HG03469 (cell line): Measurements from ENCODE around the gene DENND5A.
"Not testable (repeated sequence)": the region's sequence is repeated elsewhere in the genome, so short reads cannot be mapped to it uniquely, and the experiment has no call there.

ENCODE experiments used
- ATAC-seq: cut with Tn5 transposase; IDR thresholded peaks from one replicate; pipeline ENCODE4 v1.9.1; 2021; ENCODE audit warnings: mild to moderate bottlenecking, moderate library complexity, moderate number of reproducible peaks; ENCODE audit not compliant: unreplicated experiment

DENND5A gene

DNA sequence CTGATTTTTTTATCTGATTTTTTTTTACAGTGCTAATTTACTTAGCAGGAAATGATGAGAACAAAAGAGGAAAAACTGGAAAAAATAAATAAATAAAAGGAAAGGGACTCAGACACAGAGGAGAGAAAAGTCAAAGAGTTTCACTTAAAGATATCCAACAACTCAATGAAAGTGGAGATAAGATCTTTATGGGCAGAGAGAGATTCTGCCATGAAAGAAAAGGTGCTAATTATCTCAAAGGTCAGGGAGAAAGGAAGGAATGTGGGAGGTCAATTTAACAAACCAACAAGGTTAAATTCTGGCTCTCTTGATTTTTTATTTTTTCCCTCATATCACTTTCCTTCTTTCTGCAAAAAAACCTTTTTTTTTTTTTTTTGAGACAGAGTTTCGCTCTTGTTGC lies 86.0 kb downstream of the DENND5A start:
- no peak for ATAC-seq

DNA sequence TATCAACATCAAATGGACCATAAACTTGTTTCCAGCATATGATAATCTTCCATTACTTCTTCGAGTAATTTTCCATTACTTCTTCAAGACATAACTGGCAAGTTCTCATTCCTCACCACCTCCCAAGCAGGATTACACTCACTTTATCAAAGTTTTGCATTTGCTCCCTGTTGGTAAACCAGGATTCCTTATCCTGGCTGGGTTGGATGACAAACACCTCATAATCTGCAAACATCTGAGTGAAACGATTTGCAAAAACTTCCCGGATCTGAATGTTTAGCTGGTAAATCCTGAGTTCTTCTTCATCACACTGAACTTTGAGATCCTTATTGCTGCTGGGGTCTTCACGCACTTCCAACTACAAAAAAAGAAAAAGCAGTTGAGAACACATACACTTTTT lies 86.4 kb downstream of the DENND5A start:
- no peak for ATAC-seq

GRCh38 chr11:9177438-9178091 lies 87.6 kb downstream of the DENND5A start:
- ATAC-seq = no peak

DNA sequence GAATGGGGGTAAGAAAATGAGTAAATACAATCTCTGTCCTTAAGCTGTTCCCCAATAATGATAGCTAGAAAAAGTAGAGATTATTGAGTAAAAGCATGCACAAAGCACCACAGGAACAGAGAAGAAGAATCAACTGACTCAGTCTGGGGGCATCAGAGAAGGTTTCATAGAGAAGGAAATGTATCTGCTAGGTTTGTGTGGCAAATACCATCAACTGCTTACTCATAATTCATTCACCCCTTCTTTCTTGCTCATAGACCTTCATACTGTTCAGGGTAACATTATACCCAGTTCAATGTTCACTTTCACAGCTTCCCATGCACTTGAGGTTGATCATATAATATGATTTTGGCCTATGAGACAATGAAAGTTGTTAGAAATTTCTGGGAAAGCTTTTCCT lies 88.6 kb downstream of the DENND5A start:
- no peak for ATAC-seq

GRCh38 chr11:9176136-9176535 lies 89.0 kb downstream of the DENND5A start:
- no peak for ATAC-seq

GRCh38 chr11:9172389-9172788 lies 92.8 kb downstream of the DENND5A start:
- no peak for ATAC-seq

- no peak for ATAC-seq
Observed at GRCh38 chr11:9170450-9170849, 94.7 kb downstream of the DENND5A start.

GRCh38 chr11:9169595-9170295 lies 95.4 kb downstream of the DENND5A start:
- no peak for ATAC-seq

- ATAC-seq = not testable (repeated sequence)
Observed at GRCh38 chr11:9161991-9162390, 103.2 kb downstream of the DENND5A start.

DNA sequence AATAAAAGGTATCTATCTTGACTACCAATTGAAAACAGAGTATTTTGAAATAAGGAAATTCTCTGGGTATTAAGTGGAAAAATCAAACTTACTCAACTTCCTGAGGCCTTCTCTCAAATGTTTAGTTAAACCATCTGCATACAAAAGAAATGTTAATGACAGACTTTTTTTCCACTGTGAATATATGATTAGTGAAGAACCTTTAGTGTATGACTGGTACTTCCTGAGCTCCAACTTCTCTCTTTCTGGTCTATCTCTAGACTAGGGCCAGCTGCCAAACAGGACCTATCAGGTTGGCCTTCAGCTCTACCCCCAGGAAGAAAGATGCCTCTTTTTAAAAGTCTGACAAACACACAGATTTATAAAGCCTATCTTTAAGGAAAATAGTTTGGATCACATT lies 105.0 kb downstream of the DENND5A start:
- no peak for ATAC-seq

DNA sequence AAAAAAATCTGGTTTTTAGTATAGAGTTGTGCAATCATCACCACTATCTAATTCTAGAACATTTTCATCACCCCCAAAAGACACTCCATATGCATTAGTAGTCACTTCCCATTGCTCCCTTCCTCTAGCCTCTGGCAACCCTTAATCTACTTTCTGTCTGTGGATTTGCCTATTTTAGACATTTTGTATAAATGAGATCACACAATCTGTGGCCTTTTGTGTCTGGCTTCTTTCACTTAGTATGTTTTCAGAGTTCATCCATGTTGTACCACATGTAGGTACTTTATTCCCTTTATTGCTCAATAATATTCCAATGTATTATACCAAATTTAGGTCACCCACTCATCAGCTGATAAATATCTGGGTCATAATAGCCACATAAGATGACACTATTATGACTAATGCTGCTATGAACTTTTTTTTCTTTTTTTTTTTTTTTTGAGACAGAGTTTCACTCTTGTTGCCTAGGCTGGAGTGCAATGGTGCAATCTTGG lies 106.2 kb downstream of the DENND5A start:
- no peak for ATAC-seq

DNA sequence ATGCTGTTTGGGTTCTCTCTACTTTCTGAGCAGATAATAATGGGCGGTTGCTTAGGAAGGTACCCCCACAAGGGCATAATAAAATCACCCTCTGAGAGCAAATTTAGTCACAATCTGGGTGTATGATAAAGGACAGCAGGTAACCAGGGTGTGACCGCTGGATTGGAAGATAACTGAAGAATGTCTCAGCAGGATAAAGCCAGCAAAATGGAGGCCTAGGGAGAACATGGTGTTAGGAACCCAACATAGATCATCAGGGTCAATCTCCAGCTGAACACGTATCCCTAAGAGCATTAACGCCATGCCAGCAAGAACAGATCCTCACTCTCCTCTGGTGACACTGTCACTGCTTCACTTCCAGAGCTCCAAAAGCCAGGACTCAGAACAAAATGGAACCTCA lies 109.2 kb downstream of the DENND5A start:
- no peak for ATAC-seq

DNA sequence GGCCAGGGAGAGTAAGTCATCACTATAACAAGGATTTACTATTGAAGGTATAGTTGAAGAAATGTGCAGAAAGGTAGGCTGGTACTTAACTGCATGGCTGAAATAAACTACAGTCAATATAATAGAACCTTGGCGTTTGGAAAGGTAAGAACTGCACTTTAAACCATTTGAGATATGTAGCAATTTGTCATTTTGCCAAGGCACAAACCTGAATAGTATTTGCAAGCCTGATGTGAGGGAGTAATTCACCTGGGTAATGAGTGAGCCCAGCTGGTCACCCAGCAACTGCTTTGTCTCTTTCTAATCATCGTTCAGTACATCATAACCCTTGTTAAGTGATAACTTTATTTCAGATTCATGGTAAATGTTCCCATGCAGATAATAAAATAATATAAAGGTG lies 111.5 kb downstream of the DENND5A start:
- ATAC-seq = no peak

GRCh38 chr11:9151631-9152030 lies 113.5 kb downstream of the DENND5A start:
- no peak for ATAC-seq

GRCh38 chr11:9150926-9151325 lies 114.2 kb downstream of the DENND5A start:
- ATAC-seq = no peak

DNA sequence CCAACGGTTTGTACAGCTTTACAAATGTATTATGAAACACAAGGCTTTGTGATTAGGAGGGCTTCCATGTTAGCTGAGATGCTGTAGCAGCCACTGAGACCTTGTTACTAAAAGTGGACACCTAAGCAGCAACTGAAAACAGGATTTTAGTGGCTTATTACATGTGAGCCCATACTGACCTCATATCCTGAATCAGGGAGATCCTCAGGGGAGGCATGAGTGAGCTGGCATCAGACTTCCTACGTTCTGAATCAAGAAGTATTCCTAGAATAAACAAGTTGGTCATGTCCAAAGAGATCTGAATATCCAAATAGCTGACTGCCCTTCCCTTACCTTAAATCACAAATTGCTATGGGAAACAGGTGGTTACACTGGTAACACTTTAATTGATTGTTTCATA lies 114.6 kb downstream of the DENND5A start:
- ATAC-seq = no peak

GRCh38 chr11:9148727-9149126 lies 116.4 kb downstream of the DENND5A start:
- no peak for ATAC-seq

DNA sequence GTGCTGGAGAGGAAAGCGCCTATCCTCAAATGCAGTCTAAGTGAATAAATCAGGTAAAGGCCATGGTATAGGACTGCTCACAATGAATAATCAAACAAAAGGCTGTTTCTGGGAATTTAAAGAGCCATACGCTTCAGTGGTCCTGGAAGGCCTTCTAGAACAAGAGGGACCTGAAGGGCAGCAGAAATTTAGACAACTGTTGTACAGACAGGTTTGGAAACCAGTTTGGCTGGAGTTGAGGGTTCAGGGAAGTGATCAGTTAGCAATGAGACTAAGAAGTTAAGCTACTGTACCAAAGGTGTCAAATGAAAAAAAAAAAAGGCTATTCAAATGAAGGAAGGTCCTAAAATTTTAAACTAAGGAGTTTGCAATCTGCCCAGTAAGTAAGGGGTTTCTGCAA lies 117.1 kb downstream of the DENND5A start:
- ATAC-seq = no peak

DNA sequence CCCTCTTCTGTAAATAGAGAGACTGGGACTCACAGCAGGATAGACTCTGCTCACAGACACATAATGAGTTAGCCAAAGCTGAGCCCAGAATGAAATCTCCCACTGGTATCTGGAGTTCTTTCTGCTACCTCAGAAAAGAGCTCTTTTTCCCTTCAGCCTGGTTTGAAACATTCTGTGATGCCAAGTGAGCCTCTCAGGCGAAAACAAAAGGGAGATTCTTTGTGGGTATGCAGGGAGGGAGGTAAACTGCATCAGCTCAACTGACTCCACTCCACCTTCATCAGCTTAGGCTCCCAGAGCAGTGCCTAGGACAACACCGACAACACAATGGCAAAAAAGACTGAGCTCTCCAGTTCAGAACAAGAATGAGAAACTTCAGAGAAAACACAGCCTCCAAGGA lies 118.7 kb downstream of the DENND5A start:
- ATAC-seq = no peak

- ATAC-seq = no peak
Observed at GRCh38 chr11:9145283-9145682, 119.9 kb downstream of the DENND5A start.

- no peak for ATAC-seq
Observed at GRCh38 chr11:9144828-9145227, 120.3 kb downstream of the DENND5A start.

DNA sequence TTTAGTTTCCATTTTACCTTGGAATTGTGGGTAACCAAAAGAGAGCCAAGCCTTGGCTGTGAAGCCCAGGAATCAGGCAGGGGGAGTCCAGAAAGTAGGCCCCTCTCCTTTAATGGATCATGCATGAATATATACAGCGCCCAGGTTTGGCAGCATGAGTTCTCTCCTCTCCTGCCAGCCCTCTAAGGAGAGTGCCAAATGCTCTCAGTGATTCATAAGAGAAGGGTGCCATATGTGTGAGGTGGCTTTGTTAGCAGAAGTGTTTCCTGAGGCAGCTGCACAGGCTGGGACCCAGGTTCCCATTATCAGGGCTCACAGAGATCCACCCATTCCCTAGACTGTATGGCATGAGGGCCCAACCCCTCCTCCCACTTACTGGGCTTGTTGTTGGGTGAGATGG lies 121.4 kb downstream of the DENND5A start:
- ATAC-seq = no peak

- ATAC-seq = no peak
Observed at GRCh38 chr11:9142732-9143131, 122.4 kb downstream of the DENND5A start.
